HG03460 (cell line): ENCODE results near the gene CAMSAP1.

Experiments
- ATAC-seq: cut with Tn5 transposase; IDR thresholded peaks from one replicate; pipeline ENCODE4 v1.9.1; 2021; ENCODE audit not compliant: unreplicated experiment

The CAMSAP1 gene

DNA sequence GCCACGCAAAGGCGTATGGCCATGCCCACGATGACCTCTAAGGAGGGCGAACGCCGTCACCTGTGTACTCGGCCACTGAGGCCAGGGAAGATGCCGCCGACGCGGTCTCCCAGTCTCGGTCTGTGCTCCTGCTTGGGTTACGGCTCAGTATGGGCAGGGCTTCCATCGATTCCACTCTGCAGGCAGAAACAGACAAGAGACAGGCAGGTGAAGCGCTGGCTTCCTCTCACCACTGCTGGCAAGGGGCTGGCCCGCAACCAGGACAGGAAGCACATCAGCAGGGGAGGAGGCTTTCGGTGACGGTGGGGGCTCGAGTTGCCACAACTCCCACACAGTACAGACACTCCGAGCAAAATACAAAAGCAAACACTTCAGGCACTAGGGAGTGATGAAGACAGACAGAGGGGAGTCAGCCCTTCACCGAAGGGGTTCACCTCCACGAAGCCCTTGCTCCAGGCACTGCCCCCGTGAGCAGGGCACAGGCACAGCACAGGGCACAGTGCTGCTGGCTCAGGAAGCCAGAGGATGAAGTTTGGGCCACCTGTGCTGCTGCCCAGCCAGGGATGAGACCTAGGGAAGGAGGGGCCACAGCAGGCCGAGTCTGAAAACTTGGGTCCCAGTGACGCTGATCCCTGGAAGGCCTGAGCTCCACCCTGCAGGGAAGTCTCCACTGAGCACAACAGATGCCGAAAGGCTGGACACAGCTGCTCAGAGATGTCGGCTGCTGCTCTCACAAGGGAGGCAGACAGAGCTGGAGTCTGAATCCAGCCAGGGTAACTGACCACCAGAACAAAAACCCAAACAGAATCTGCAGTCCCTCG, 91.3 kb downstream of the CAMSAP1 start:
- ATAC-seq, result no peak

DNA sequence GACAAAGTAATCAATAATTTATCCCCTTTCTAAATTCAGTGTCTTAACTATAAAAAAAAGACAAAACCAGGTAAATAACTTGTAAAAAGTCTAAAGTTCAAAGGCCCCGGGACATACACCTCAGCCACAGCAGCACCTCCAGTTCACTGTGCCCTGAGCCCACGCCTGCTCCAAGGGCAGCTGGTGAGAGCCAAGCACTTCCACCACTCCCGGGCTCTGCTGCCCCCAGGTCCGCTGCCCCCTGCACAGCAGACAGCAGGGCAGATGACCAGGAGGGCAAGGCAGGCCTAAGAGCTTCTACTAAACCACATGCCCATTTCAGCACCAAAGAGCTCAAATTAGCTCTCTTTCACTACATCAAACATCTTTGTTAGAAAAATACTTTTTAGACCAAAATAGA, 91.9 kb downstream of the CAMSAP1 start:
- no peak for ATAC-seq

DNA sequence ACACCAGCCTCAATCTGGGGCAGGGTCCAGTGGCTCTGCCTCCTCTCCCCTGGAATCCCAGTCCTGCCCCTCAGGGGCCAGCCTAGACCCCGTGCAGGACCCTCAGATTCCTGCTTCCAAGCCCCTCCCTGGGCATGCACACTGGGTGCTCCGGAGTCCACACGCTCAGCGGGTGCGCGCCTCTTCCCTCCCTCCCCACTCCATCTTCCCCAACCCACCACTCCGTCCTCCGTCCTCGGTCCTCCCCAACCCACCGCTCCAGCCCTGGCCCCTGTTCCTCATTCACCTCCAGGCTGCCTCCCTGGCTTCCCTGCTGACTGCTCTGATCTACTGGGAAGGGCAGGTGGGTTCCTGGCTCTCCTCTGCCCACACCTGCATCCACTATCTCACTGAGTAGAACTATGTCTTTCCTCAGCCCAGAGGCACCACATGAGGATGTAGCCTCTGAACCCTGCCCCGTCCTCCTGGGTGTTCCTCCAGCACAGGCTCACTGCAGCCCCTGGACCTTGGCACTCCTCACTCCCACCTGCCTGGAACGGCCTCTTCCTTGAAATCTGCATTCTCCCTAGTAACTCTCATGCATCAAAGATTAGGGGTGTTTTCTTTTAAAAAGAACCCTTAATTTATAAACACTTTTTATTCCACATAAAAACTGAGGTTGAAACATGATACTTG, 92.8 kb downstream of the CAMSAP1 start:
- no peak for ATAC-seq

DNA sequence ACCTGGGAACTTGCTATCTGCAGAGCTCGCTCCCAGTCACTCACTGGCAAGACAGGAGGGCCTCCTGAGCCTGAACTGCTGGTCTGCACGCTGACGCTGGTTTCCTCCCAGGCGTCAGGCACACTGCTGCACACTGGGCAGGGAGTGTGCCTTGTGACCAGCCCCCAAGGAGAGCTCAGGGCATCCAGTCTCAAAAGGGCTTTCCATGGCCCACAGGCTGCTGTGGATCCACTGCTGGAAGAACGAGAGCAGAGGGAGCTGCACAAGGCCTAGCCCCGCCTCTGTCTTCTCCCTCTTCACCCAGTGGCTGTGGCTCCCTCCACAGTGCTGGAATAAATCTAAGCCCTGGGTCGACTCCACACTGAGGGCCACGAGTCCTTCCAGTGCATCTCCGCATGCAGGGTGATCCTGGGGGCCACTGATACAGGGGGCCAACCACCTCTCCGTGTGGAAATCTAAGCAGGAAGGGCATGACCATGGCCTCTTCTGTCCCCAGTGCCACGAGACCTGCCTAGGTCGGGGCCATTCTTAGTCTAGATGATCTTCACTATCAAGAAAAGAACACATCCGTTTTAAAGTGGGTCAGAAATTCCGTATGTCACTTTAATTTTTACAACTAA, 93.6 kb downstream of the CAMSAP1 start:
- no peak for ATAC-seq

DNA sequence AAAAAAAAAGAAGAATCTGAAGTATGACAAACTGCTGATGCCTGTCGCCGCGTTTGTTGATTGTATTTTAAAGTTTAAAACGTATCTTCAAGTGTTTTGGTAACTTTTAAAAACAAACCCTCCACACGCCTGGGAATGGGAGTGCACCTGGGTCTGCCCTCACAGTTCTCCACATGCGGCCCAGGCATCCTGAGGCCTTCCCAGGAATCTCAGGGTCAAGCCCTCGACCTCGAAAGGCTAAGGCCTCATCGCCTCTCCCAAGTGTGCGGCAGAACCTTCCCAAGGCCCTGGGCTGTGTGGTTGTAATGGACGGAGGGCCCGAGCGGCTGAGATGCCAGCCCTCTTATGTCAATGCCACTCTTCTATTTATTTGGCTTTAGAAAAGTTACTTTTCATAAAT, 94.4 kb downstream of the CAMSAP1 start:
- ATAC-seq, result no peak

DNA sequence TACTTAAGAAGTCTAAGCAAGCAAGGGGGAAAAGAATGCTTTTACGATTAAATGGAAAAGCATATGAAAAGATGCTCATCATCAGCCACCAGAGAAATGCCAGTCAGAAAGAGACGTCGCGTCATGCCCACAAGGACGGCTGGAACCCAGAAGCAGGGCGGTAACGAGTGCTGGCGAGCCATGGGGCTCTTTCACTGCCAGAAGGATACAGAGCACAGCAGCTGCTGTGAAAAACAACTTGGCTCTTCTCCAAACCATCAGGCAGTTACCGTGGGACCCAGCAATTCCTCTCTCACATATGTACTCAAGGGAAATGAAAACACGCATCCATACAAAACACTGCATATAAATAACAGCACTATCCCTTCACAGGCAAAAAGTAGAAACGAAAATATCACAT, 95.5 kb downstream of the CAMSAP1 start:
- no peak for ATAC-seq

DNA sequence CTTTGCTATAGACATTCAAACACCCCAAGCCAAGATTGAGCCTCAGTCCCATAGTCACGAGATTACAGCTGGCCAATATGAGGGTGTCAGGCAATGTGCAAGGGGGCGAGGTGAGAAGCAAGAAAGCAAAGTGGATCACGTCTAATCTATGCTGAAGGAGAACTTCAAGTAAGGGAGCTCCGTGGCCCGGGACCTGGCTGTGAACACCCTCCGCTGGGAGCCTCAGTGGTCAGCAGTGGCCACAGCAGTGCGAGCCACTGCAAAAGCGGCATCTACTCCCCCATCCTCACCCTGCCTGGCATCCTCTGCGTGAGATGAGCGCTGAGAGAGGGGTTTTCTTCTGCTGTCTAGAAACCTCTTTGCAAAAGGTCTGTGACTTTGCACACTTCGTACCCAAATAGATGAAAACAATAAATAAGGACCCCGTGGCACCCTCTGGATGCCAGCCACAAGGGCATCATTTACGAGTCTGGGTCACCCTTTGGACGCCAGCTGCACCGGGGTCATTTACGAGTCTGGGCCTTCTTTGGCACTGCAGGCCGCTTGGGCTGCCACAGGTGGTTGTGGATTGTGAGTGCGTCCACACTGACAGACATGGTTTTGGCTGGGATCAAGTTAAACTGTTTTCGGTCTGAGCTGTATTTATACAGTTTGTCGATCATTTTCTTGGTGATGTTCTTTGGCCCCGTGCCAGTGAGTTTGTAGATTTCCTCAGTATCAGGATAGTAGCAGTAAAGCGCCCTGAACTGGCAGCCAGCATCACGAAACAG, 96.4 kb downstream of the CAMSAP1 start:
- ATAC-seq, result no peak

DNA sequence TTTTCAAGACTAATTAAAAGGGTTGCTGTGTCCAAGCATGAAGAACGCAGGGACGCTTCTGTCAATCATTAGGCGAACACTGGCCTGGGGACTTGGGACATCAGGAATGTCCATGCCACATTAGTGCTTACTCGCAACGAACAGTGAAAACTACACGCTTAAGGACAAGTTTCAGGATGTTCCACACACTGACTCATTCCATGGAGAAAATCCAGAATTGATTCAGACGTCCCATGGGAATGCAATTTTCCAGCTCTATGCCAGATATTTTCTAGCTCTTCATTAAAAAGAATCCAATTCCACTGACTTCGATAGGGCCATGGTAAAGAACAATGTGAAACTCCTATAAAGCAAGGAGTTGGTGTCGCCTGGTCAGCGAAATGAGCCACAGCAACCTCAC, 98.2 kb downstream of the CAMSAP1 start:
- ATAC-seq, result no peak

DNA sequence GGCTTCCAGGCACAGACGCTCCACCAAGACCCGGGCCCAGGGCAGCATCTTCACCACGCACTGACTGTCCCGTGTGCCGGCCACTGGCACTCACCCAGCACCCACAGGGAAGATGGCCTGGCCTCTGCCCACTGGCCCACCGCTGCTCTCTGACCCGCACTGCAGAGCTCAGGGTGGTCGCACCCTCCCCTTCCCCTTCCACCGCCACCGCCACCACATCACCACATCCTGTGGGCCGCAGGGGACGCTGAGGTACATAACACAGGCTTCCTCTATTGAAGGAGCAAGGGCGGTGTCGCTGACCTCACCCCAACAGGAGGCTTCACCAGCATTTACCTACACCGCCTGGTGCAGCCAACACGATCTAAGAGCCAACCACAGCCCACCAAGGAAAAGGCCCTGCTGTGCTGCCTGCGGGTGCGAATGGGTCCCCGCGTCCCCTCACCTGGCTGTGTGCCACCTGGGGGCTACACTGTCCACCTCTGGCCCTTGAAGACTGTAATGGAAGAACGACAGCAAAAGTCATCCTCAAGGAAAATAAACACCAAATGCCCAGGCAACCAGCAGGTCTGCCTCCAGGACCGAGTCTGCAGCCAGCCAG, 101.8 kb downstream of the CAMSAP1 start:
- no peak for ATAC-seq

DNA sequence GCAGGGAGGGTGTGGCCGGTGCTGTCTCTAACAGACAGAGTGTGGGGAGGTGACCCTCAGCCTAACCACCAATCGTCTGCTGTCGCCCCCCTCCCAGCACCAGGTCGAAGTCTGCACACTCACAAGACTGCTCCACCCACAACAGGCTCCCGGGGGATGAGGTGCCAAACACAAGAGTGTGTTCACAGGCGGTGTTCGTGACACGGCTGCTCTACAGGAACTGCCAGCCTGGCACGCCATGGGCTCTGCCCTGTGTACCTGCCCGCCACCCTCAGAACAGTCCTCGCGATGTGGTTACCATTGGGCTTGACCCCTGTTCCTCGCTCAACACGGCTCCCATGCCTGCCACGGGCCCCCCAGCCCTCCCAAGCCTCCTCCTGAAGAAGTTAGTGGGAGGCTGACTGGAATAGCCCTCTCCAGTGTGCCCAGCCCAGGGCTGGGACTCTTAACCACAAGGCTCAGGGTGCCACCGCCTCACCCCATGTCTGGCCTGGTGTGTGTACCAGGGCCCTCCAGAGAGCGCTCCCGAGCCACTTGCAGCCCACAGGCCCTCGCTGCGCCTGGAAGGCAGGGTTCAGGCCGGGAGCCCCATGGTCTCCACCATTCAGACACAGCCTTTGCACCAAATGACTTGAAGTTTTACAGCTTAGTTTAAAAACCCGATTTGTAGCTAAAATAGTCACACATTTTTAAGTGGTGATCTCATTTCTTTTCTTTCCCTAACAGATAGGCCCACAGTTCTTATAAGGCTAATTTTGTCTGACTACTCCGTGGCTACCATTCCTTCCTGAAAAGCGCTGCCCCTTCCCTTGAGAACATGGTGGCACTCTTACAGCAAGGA, 102.5 kb downstream of the CAMSAP1 start:
- no peak for ATAC-seq

DNA sequence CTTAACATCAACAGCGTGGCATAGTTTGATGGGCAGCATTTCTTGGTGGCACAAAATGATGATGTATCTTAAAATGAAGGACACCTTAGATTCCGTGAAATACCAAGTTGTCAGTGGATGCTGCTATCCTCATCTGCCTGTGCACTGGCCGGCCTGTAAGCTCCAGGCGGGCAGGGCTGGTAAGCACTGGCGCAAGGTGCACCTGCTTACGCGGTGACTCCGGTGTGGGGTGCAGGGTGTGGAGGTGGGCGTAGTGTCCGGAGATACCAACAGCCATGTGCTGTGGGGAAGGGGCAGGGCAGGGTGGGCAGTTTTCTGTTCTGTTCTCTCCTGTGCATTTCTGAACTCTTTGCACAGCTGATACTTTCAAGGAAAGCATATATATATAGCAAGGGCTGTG, 103.9 kb downstream of the CAMSAP1 start:
- no peak for ATAC-seq

DNA sequence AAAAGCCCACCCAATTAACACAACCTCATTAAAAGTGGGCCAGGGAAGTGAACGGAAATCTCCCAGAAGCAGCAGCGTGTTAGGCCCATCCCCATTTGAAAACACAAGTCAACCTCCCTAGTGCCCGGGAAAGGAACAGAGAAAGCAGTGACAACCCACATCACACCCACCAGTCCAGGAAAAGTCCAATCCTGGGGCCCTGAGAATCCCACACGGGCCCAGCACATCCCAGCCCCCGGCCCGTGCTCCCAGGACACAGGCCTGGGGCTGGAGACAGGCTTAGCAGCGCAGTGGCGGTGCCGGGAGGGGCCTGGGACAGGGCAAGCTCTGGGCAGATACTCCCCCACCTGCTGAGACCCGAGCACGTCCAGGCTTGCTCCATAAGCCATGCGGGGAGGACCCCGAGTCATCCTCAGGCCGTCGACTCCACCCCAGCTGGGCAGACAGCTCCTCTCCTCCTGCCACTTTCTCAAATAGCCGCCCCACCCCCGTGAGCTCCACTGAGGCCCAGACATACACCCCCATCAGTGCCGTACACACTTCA, 104.4 kb downstream of the CAMSAP1 start:
- ATAC-seq, result no peak

DNA sequence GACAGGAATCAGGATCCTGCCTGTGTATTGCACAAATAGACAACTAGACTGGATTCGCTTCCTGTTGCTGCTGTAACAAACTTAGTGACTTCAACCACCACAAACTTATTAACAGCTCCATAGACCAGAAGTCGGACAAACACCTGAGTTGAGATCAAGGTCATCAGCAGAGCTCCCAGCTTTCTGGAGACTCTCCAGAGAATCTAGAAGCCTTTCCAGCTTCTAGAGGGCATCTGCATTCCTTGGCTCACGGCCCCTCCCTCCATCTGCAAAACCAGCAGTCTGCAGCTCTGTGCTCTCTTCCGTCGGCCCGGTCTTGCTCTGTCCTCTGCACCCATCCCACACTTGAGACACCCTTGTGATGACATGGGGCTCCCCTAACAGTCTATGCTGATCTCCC, 106.3 kb downstream of the CAMSAP1 start:
- no peak for ATAC-seq

DNA sequence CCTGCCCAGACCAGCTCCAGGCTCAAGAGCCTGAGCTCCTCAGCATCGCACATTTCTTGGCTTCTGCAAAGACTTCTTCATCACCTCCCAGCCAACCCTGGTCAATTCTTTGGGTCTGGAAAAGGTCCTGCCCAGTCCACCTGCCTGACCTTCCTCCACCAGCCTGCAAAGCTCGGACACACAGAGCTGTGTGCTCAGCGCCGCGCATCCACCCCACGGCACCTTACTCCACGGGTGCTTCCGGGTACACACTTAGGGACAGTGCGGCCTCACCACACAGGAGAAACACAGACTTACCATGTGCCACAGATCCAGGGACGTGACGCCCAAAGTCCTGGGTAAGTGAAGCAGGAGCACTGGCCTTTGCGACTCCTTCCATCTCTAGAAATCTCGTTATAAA, 108.1 kb downstream of the CAMSAP1 start:
- no peak for ATAC-seq

DNA sequence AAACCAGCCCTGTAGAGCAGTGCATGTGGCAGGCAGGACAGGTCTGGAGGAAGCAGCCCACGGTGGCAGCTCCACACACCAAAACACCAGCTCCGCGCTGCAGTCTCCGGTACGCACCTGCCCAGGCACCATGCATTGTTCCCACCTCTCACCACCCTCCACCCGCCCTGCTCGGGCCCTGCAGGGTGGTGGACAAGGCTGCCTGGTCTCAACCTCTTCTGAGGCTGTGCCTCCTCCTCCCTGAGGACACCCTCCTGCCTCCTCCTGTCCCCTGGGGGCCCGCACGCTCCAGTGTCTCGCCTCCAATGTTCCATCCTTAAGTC, 109.1 kb downstream of the CAMSAP1 start:
- no peak for ATAC-seq

DNA sequence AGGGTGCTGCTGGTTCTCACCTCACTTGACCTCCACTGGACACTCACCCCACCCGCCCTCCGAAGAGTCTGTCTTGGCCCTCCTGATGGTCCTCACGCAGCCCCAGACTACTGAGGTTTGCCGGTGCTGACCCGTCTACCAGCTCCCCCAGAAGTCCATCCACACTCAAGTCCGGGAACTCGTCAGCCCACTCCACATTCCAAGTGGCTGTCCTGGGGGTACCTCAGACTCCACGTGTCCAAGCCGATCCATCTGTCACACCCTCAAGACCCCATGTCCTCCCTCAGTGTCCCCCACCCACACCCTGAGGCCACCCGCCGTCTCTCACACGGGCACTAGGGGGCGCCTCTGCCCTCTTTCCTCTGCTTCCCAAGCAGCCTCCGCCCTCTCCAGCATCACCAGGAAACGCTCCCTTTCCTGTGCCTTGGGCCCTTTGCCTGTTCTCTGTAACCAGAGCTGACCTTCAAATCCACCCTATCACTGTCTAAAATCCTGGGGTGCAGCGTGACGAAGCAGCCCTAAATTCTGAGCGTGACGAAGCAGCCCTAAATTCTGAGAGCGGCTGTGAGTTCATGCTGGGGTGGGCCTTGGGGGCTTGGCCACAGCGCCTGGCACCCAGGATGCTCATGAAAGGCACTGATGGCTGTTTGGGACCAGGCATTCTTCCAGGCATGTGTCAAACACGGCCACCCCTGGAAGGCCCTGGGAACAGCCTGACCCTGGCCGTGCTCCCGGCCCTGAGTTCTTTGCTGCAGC, 109.7 kb downstream of the CAMSAP1 start:
- no peak for ATAC-seq

DNA sequence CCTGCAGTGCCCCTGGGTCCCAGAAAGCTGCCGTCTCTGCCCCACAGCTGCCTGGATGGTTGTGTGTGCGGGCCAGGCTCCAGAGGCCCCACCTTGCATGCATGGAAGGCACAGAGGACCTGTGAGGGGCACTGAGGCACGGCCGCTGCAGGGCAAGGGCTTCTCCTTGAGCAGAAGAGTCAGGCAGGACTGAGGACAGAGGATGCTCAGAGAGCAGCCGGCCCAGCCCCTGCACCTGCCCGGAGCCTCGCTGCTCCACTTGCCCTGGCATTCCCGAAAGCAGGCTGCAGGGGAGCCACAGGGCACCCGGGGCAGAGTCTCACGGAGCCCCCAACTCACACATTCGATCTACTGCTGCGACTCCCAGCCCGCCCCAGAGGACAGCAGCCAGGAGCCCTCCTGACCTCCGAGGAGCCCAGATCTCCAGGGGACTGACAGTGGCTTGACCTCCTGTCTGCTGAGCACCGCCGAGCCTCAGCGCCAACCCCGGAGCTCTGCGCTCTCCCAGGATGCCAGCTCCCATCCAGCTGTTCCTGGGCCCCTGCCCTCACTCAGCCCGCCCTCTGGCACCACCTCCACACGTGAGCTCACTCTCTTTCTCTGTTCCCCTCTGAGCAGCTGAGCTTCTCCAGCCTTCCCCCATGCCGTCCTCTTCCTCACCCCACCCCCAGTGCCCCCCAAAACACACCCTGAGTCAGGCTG, 110.4 kb downstream of the CAMSAP1 start:
- ATAC-seq, result no peak

DNA sequence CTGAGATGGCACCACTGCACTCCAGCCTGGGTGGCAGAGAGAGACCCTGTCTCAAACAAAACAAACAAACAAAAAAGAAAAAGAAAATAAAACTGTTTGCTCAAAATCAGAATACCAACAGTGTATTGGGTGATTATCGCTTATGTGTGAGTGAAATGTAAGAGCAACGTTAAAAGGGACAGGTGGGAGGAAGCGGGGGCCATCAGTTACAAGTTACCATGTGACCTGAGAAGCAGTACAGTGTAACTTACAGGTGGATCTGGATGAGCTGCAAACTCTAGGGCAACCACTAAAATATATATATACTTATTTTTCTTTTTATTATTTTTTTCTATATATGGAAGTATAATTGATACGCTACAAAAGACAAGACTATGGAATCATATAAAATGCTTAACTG, 112.0 kb downstream of the CAMSAP1 start:
- ATAC-seq, result no peak
